NCI-H1092 (cell line): ENCODE results near the gene PARP14.
A peak's percentile ranks its signal among the peaks of the same experiment; 100 is the strongest.
"Not testable (repeated sequence)": the region's sequence is repeated elsewhere in the genome, so short reads cannot be mapped to it uniquely, and the experiment has no call there.

ENCODE experiments used
- DNase-seq: peaks from one replicate; lab custom pipeline; 2025; lab: John Stamatoyannopoulos, UW

Gene PARP14

DNA sequence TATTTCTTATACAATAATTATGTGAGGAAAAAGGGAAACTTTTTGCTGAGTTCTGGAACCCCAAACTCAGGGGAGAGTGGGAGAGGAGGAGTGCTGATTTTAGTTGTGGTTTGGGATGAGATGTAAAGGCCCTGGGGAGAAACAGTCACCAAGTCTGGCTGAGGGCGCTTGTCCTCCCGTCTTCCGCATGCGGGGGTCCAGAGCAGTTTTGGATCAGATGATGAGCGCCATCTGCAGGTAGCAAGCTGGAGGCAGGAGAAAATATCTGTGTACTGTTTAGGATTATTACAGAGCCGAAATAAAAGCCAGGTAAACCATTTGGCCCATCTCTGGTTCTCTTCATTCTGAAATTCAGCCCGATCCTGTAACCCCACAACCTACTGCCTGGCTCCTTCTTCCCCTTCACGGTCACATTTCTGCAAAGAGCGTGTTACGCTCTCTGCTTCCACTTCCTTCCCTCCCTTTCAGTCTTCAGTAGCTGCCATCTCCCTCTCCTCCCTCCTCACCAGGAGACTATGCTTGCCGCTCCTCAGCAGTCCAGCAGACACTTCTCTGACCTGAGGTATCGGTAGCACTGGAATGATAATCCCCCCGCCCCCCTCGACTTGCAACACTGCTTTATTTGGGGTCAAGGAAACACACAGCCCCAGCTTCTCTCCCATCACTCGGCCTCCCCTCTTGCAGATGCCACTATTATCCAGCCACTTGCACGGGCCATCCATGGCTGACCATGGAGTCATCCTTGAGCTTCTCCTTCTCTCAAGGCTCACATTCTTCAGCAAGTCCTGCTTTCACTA is 1.4 kb upstream of the PARP14 start:
- peak; percentile 56 for DNase-seq

DNA sequence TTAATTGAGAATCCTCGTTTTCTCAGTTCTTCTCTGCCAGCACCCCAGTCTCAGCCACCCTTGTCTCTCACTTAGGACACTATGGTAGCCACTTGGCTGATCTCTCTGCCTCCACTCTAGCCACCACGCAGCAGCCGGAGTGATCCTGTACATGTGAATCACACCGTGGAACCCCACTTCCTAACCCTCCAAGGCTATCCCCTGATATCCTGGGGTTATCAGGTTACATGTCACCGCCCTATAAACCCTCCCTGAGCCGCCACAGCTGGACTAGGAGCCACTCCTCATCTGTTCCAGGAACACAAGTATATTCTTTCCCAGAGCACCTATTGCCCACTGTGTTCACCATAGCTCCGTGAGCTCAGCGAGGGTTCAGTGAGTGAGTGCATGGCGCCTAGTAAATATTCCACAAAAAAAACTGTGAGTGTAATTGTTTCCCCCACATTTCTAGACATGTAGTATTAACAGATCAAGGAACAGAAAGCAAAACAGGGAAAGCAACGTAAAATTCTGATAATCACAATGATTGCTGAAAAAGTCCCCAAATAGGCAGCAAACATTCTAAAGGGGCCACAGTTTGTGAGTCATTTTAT is 661 bp upstream of the PARP14 start:
- DNase-seq, result no peak

DNA sequence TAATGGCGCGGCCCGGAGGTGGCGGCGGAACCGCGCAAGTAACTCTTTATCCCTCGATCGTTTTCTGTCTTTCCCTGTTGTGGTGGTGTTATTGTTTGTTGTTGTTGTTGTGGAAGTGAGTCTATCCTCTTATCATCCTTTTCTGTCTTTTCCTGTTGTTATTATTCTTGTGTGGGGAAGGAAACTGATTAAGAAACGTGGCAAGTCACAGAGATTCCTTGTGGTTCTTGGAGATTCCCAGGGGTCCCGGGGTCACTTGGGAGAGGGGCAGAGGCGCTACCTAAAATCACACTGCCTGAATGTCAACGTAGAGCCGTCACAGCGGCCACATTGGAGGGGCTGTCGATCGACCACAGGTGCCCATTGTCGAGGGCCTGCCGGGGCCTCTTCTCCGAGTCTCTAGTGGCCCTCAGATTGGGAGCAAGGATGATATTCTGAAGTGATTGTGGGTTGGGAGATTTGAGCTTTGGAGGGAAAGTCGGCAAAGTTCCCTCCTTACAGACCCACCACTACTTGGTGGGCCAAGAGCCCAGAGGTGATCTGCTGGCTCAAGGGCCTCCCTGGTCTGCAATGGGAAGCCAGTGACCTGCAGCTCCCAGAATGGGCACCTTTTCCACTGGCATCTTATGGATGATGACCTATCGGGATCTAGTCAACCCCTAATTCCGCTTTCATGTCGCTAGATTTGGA is 790 bp downstream of the PARP14 start:
- no peak for DNase-seq

DNA sequence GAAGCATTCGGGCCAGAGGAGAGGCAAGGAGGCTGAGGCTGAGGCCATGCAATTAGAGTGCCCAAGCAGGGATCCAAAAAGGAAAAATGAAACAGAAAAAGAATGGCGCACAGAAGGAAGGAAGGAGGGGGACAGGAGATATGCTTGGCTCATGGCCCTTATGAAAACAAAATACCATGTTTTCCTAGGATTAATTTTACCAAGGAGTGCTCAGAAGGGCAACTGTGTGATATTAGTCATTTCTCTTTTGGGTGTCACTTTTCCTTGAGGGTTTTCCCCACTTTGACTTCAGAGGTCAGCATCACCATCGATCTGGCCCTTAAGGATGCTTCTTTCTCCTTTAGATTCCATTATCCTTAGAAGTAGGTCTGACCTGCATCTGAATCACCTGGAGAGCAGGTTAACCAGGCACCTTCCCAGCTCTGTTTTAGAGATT is 1.4 kb downstream of the PARP14 start:
- DNase-seq, result no peak

DNA sequence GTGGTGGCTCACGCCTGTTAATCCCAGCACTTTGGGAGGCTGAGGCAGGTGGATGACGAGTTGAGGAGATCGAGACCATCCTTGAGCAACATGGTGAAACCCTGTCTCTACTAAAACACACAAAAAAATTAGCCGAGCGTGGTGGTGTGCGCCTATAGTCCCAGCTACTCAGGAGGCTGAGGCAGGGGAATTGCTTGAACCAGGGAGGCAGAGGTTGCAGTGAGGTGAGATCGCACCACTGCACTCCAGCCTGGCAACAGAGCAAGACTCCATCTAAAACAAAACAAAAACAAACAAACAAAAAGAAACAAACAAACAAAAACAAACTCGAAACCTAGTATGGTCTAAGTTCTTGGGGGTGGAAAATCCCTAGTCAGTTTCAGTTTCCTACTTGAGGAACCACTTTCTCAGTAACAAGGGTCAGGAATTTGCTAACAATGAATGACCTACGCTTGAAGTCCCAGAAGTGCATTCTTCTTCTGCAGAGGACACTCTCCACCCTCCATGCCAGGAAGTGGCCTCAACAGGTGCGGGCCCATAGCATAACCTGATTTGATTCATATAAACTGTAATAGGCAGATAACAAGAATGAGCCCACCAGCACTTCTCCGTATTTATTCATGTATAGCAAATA is 2.3 kb downstream of the PARP14 start:
- not testable (repeated sequence) for DNase-seq

DNA sequence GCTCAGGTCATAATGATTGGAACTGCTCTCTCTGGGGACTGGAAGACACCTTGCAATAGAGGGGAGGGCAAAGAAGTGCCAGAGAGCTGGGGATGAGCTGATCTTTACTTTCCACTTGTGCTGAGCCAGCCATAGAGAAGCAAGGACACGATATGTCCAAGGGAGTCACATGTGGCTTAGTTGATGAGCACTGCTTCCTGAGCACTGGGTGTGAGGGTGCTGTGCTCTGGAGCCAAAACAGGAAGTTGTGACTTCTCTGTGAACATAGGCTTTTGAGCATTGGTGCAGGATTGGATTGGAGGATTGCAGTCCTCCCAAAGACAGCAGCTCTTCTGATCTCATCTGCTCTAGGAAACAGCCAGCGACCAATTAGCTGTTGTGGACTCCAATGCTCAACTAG is 6.7 kb downstream of the PARP14 start:
- DNase-seq, result no peak

DNA sequence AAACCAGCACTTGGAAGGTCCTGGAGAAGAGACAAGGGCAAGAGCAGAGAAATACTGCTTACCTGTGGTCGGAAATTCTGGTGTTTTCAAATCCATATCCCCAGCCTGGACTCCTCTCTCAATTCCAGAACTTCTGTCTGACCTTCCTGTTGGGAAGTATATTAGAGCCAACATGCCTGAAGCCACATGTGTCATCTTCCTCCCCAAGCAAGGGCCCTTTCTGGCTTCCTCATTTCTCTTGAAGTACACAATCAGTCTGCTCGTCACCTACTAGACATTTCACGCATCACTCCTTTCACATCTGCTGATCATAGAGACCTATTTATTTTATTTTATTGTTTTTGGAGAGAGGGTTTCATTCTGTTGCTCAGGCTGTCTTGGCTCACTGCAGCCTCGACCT is 8.4 kb downstream of the PARP14 start:
- no peak for DNase-seq

DNA sequence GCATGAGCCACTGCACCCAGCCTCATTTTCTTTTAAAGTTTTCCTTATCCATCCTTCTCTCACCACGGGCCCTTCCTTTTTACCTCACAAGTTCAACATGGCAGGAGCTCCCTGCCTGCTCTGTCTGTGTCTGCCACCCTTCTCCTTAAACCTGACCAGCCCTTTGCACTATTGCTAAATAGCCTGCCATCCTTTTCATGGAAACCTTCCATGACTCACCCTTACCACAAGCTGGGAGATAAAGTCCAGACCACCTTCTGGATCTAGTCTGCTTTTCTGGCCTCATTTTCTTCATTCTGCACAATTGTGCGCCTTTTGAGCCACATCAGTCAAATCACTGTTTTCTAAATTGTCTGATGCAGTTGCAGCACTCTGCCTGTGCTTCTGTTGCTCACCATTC is 8.9 kb downstream of the PARP14 start:
- no peak for DNase-seq

DNA sequence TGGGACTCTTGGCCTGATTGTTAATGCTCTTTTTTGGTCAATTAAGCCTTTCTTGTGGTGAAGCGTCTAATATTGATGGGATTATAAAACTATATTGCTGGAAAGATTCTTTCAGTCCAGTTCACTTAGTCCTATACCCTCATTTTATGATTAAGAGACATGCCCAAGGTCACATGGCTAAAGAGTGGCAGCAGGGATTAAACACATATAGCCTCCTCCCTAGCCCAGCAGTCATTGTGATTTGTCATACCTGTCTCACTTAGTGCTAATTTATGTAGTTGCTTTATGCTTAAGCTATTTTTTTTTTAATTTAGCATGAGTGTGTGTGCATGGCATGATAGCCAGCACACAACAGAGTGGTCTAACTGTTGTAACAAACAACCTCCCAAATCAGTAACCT is 9.5 kb downstream of the PARP14 start:
- DNase-seq, result no peak

DNA sequence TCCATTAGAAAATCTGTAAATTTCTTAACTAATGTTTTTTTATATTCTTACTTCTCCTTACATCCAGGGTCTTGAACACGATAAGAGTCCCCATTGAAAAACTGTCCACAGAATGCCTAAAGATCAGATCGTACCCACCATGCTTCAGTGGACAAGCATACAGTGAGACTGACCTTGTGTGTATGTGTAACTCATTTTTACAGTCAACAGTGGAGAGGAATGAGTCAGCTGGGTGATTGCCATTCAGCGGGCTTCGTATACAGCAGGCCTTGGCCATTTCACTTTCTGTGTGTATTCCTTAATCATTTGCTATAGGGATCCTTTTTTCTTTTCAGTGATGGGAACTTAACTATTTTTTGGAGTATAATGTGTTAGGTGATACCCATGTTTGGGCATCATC is 10.6 kb downstream of the PARP14 start:
- no peak for DNase-seq

DNA sequence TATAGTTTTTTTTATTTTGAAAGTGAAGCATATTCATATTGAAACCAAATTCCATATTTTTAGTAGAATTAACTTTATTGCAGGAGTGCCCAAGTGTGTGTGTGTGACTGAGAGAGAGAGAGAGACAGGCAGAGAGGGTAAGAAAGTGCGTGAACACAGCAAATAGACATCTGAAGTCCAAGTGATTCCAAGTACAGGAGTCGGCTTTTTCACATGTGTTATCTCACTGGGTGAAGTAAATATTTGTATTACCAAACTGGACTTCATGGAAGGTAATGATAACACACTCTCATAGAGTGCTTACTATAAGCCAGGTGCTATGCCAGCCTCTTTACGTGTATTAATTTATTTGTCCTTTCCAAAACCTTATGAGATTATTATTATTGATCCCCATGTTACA is 12.0 kb downstream of the PARP14 start:
- DNase-seq, result no peak

DNA sequence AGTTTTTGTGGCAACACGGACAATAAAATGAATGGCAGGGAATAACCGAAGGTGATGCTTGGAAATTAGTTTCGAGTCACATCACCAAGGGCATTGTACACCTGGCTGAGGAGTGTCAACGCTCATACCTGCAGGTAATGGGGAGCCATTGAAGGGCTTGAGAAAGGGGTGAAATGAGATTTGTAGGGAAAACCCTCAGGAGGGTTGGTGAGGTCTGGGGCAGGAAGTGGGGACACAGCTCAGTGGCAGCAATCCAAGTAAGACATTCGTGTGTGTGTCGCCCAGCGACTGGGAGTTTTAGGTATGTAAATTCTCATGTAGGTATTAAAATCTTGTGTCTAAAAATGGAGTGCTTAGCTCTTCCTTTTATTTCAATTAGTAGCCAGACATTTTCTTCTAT is 14.3 kb downstream of the PARP14 start:
- no peak for DNase-seq

DNA sequence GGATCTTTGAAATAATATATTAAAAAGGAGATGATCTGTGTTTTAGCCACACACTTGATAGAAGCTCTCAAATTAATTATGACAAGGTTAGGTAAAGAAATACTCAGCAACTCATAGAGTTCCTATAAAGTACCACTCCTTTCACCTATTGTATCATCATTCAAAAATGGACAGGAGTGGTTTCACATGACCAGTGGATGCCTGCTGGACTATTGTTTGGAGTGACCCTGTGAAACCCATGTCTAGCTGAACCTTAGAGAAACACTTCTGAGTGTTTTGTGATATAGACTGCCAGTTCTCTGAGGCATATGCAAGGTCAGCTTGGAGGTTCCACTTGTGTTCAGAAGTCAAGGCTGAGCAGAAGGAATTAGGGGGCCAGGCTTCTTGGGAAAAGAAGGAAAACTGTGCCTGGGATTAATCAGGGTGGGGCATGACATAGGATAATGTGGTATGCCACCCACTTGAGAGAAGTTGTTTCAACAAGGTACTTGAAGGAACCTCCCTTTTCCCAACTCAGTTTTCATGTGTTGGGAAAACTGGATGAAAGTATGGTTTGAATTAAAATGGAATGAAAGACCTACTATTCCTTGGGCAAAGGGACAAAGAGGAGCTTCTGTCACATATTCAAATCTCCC is 15.4 kb downstream of the PARP14 start:
- no peak for DNase-seq

DNA sequence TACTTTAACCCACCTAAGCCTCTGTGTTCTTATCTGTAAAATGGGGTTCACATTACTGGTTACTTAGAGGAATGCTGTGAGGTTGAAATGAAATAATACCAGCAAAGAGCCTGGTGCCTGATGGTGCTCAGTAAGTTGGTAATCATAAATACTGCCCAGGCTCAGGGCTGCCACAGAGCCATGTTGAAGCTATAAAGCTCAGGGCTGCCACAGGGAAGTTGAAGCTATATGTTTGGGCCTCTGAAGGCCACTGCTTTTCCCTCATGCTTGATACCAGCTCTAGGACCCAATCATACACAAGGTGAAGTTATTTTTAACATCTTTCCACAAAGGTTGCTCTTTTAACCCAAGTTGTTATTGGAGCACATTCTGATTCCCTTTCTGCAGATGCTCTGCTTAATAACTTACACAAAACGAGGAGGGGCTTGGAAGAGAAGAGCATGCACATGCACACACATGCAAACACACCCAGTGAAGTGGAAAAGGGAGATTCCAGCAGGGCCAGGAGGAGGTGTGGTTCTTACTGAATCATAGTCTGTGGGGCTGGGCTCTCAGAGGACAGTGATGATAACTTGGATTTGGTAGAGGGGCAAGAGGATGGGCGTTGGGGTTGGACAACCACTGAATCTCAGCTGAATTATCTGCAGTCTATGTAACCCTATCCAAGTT is 17.4 kb downstream of the PARP14 start:
- no peak for DNase-seq

DNA sequence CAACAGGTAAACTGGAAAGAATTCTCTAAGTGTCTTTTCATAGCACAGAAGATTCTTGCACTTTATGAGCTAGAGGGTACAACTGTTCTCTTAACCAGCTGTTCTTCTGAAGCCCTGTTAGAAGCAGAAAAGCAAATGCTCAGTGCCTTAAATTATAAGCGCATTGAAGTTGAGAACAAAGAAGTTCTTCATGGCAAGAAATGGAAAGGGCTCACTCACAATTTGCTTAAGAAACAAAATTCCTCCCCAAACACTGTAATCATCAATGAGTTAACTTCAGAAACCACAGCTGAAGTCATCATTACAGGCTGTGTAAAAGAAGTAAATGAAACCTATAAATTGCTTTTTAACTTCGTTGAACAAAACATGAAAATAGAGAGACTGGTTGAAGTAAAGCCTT is 19.6 kb downstream of the PARP14 start:
- DNase-seq, result no peak

DNA sequence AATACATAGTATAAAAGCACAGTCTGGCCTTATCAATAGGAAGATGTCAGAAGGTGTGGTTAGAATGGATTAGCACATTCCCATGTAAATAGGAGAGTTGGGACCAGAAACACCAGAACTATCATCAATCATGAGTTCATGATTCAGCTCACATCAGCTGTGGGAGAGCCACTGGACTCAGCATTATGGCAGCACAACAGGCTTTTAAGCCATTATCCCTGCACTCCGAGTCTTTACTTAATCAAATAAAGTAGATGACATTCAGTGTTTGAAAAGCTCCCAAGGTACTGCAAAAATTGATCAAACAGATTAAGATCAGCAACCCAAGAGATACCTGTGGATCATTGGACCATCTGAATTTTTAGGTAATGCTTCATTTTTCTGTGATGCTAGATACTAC is 24.7 kb downstream of the PARP14 start:
- DNase-seq, result no peak

DNA sequence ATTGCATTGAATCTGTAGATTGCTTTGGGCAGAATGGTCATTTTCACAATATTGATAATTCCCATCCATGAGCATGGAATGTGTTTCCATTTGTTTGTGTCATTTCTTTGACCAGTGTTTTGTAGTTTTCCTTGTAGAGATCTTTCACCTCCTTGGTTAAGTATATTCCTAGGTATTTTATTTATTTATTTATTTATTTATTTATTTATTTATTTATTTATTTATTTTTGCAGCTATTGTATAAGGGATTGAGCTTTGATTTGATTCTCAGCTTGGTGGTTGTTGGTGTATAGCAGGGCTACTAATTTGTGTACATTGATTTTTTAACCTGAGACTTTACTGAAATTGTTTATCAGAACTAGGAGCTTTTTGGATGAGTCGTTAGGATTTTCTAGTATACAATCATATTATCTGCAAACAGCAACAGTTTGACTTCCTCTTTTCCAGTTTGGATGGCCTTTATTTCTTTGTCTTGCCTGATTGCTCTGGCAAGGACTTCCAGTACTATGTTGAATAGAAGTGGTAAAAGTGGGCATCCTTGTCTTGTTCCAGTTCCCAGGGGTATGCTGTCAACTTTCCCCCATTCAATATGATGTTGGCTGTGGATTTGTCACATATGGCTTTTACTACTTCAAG is 30.1 kb downstream of the PARP14 start:
- DNase-seq, result not testable (repeated sequence)

DNA sequence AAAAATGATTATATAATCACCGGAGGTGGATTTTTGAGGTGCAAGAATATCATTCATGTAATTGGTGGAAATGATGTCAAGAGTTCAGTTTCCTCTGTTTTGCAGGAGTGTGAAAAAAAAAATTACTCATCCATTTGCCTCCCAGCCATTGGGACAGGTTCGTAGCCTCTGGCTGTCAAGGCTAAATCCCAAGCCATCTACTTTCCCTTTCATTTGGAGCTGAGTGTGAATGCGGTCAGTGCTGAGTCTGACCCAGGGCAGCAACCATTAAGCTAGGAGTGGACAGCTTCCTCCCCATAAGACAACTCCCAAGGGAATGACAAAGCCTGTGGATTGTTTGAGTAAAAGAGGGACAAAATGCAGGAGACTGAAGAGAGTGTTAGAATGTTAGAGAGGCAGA is 33.6 kb downstream of the PARP14 start:
- DNase-seq, result no peak

DNA sequence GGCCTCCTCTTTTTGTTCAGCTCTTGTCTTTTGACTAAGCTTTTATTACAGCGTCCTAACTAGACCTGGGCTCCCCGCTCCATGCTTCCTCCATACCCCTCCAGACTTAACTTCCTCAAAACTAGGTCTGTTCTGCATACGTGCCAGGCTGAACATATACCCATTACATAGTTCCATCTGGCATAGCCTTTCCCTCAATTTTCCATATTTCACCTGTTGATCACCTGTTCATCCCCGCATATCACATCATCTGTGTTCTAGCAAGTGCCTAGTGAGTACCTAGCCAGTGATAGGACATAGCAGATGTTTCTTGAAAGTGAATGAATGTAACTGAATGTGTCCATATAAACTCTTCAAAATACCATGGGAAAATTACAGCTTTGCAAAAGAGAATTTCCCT is 36.0 kb downstream of the PARP14 start:
- no peak for DNase-seq

DNA sequence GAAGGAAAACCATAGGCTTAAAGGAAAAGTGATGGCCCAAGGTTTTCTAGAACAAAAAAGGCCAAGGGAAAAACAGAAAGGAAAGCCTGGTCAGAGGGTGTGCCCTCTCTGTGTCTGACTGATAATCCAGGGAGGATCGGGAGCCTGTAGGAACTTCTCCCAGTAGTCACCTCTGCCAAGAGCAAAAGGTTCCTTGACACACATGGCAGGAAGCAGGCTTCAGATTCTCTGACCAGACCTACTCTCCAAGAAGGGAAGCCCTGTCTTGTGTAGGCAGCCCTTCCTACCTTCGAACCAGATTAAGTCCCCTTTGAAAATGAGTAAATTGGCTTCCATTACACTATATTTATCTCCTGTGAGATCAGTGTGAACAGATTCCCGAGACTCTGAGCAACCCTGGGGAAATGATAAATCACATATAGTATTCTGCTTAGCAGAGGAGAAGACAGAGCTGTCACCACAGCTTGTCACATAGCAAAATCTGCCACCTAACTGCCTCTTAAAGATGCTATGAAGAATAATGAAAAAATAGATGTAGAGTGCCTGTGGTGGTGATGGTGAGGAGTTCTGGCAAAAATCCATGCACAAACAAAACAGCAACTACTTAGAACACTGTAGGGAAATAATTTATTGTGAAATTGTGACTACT is 38.8 kb downstream of the PARP14 start:
- DNase-seq, result no peak

DNA sequence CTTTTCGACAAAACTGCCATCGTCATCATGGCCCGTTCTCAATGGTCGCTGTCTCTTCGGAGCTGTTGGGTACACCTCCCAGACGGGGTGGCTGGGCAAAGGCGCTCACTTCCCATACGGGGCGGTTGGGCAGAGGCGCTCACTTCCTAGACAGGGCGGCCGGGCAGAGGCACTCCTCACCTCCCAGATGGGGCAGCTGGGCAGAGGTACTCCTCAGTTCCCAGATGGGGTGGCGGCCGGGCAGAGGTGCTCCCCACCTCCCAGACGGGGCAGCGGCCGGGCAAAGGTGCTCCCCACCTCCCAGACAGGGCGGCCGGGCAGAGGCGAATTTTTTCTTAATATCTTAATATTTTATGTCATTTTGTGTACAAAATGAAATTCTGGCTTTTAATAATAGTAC is 44.5 kb downstream of the PARP14 start:
- no peak for DNase-seq
